ENCODE results near the gene FKBP11.

FKBP11 gene

GRCh38 chr12:48958049-48958388 lies 32.7 kb upstream of the FKBP11 start:
- peak overlapping the region; percentile 21 for H3K9ac ChIP-seq (ENCODE audit: insufficient read length)
- H3K9me3 ChIP-seq (ENCODE audit: low read depth, low read length) = no peaks in the 10 kb centered on the region
- peak overlapping the region; percentile 95 for H3K4me3 ChIP-seq
- no peak overlapping the region for H3K27ac ChIP-seq
- H3K36me3 ChIP-seq (ENCODE audit: insufficient read depth, low read length) = peaks cover 23% of the 10 kb centered on the region
- no peak for DNase-seq (ENCODE audit: low read depth, low spot score)
- no peak for TF ChIP-seq EZH2 (IDR thresholded peaks at IDR 0.05)

GRCh38 chr12:48957141-48958048 lies 32.1 kb upstream of the FKBP11 start, which contains the start of gene ARF3:
Gene ARF3 (minus strand): TSS chr12:48957487. CDS start chr12:48941095, 16,392 bp downstream.
- Histone ChIP-seq H3K9me3 (ENCODE audit: low read depth, low read length) (no peaks in the 10 kb centered on the region), H3K4me3 (peak within 1 kb of the TSS; percentile 95), H3K9ac (ENCODE audit: insufficient read length) (peak within 1 kb of the TSS; percentile 88), H3K36me3 (ENCODE audit: insufficient read depth, low read length) (peaks cover 29% of the 10 kb centered on the region), H3K27ac (peak within 1 kb of the TSS; percentile 64)
- peak; percentile 6 for DNase-seq (ENCODE audit: low read depth, low spot score)
- TF ChIP-seq FOXP2 (optimal IDR thresholded peaks at IDR 0.05; ENCODE audit: control extremely low read depth, extremely low read length, insufficient read depth) (no peak), EZH2 (IDR thresholded peaks at IDR 0.05) (no peak), POLR2AphosphoS5 (IDR thresholded peaks at IDR 0.05; ENCODE audit: borderline replicate concordance, low read depth, low read length) (peak; percentile 89)

GRCh38 chr12:48956279-48957140 lies 31.2 kb upstream of the FKBP11 start:
- TF ChIP-seq POLR2AphosphoS5 (IDR thresholded peaks at IDR 0.05; ENCODE audit: borderline replicate concordance, low read depth, low read length) (peak; percentile 33; the same call in 1 of the 2 replicates), FOXP2 (optimal IDR thresholded peaks at IDR 0.05; ENCODE audit: control extremely low read depth, extremely low read length, insufficient read depth) (no peak)
- peaks cover 35% of the 10 kb centered on the region for H3K36me3 ChIP-seq (ENCODE audit: insufficient read depth, low read length)
- peak; percentile 93 for DNase-seq (ENCODE audit: low read depth, low spot score)
- peak overlapping the region; percentile 64 for H3K27ac ChIP-seq
- H3K4me3 ChIP-seq = peak overlapping the region; percentile 95
- peak overlapping the region; percentile 88 for H3K9ac ChIP-seq (ENCODE audit: insufficient read length)
- H3K9me3 ChIP-seq (ENCODE audit: low read depth, low read length) = no peaks in the 10 kb centered on the region

GRCh38 chr12:48954841-48955501 lies 29.7 kb upstream of the FKBP11 start:
- Histone ChIP-seq H3K9ac (ENCODE audit: insufficient read length) (no peak overlapping the region), H3K4me3 (no peak overlapping the region), H3K36me3 (ENCODE audit: insufficient read depth, low read length) (peaks cover 39% of the 10 kb centered on the region), H3K27ac (no peak overlapping the region), H3K9me3 (ENCODE audit: low read depth, low read length) (no peaks in the 10 kb centered on the region)
- no peak for TF ChIP-seq POLR2AphosphoS5 (IDR thresholded peaks at IDR 0.05; ENCODE audit: borderline replicate concordance, low read depth, low read length)
- no peak for TF ChIP-seq EZH2 (IDR thresholded peaks at IDR 0.05)
- TF ChIP-seq FOXP2 (optimal IDR thresholded peaks at IDR 0.05; ENCODE audit: control extremely low read depth, extremely low read length, insufficient read depth) = no peak
- no peak for DNase-seq (ENCODE audit: low read depth, low spot score)

GRCh38 chr12:48954061-48954460 lies 28.8 kb upstream of the FKBP11 start:
- Histone ChIP-seq H3K9ac (ENCODE audit: insufficient read length) (no peak overlapping the region), H3K4me3 (no peak overlapping the region), H3K9me3 (ENCODE audit: low read depth, low read length) (no peaks in the 10 kb centered on the region), H3K27ac (no peak overlapping the region), H3K36me3 (ENCODE audit: insufficient read depth, low read length) (peaks cover 39% of the 10 kb centered on the region)
- no peak for DNase-seq (ENCODE audit: low read depth, low spot score)
- TF ChIP-seq EZH2 (IDR thresholded peaks at IDR 0.05) (no peak), FOXP2 (optimal IDR thresholded peaks at IDR 0.05; ENCODE audit: control extremely low read depth, extremely low read length, insufficient read depth) (no peak), POLR2AphosphoS5 (IDR thresholded peaks at IDR 0.05; ENCODE audit: borderline replicate concordance, low read depth, low read length) (no peak)

- Histone ChIP-seq H3K9me3 (ENCODE audit: low read depth, low read length) (no peaks in the 10 kb centered on the region), H3K27ac (no peak overlapping the region), H3K36me3 (ENCODE audit: insufficient read depth, low read length) (peaks cover 39% of the 10 kb centered on the region), H3K4me3 (no peak overlapping the region), H3K9ac (ENCODE audit: insufficient read length) (no peak overlapping the region)
- DNase-seq (ENCODE audit: low read depth, low spot score) = no peak
- TF ChIP-seq EZH2 (IDR thresholded peaks at IDR 0.05) (no peak), POLR2AphosphoS5 (IDR thresholded peaks at IDR 0.05; ENCODE audit: borderline replicate concordance, low read depth, low read length) (no peak), FOXP2 (optimal IDR thresholded peaks at IDR 0.05; ENCODE audit: control extremely low read depth, extremely low read length, insufficient read depth) (no peak)
Observed at GRCh38 chr12:48952691-48953090, 27.4 kb upstream of the FKBP11 start.

GRCh38 chr12:48947727-48948126 lies 22.4 kb upstream of the FKBP11 start:
- no peak overlapping the region for H3K27ac ChIP-seq
- peaks cover 13% of the 10 kb centered on the region for H3K36me3 ChIP-seq (ENCODE audit: insufficient read depth, low read length)
- TF ChIP-seq POLR2AphosphoS5 (IDR thresholded peaks at IDR 0.05; ENCODE audit: borderline replicate concordance, low read depth, low read length) (no peak), EZH2 (IDR thresholded peaks at IDR 0.05) (no peak), FOXP2 (optimal IDR thresholded peaks at IDR 0.05; ENCODE audit: control extremely low read depth, extremely low read length, insufficient read depth) (no peak)
- H3K9me3 ChIP-seq (ENCODE audit: low read depth, low read length) = no peaks in the 10 kb centered on the region
- H3K4me3 ChIP-seq = no peak overlapping the region
- H3K9ac ChIP-seq (ENCODE audit: insufficient read length) = no peak overlapping the region
- no peak for DNase-seq (ENCODE audit: low read depth, low spot score)

- no peak for DNase-seq (ENCODE audit: low read depth, low spot score)
- TF ChIP-seq FOXP2 (optimal IDR thresholded peaks at IDR 0.05; ENCODE audit: control extremely low read depth, extremely low read length, insufficient read depth) = no peak
- Histone ChIP-seq H3K27ac (no peak overlapping the region), H3K4me3 (no peak overlapping the region), H3K9me3 (ENCODE audit: low read depth, low read length) (no peaks in the 10 kb centered on the region), H3K36me3 (ENCODE audit: insufficient read depth, low read length) (peaks cover 9% of the 10 kb centered on the region), H3K9ac (ENCODE audit: insufficient read length) (no peak overlapping the region)
Observed at GRCh38 chr12:48946943-48947342, 21.7 kb upstream of the FKBP11 start.
